Glutamatergic neuron (in vitro differentiated cells): Measurements from ENCODE around the gene USP5. TPM values are rescaled to one million over a fixed set of nuclear protein-coding genes. Genes with fewer than 3 reads are reported as not detected.

Experiments
- DNase-seq: peaks from one replicate; pipeline ENCODE4 v3.0.0; 2022
- H3K27ac Mint-ChIP-seq: one replicate; pipeline ENCODE4 v1.8.0; 2020; ENCODE audit warnings: mild to moderate bottlenecking, mixed read lengths, inconsistent platforms; ENCODE audit not compliant: unreplicated experiment
- H3K27me3 Mint-ChIP-seq: one replicate; pipeline ENCODE4 v1.8.0; 2020; ENCODE audit warnings: mild to moderate bottlenecking, moderate library complexity, mixed read lengths, inconsistent platforms; ENCODE audit not compliant: unreplicated experiment
- H3K36me3 Mint-ChIP-seq: one replicate; pipeline ENCODE4 v1.8.0; 2020; ENCODE audit warnings: mild to moderate bottlenecking, mixed read lengths, inconsistent platforms; ENCODE audit not compliant: unreplicated experiment
- H3K4me1 Mint-ChIP-seq: one replicate; pipeline ENCODE4 v1.8.0; 2020; ENCODE audit warnings: mild to moderate bottlenecking, low read depth, mixed read lengths, inconsistent platforms; ENCODE audit not compliant: unreplicated experiment
- H3K4me3 Mint-ChIP-seq: one replicate; pipeline ENCODE4 v1.8.0; 2020; ENCODE audit warnings: mild to moderate bottlenecking, mixed read lengths, inconsistent platforms; ENCODE audit not compliant: unreplicated experiment
- H3K9me3 Mint-ChIP-seq: one replicate; pipeline ENCODE4 v1.8.0; 2020; ENCODE audit warnings: mild to moderate bottlenecking, moderate library complexity, mixed read lengths, inconsistent platforms; ENCODE audit not compliant: unreplicated experiment
- CTCF ChIP-seq: fragments of 200-600 bp; sonication (generic); IDR thresholded peaks from one replicate; pipeline ENCODE4 v1.5.0; 2021; ENCODE audit not compliant: partially characterized antibody, unreplicated experiment
- total RNA-seq: library from RNA; stranded (reverse); fragmentation: NEBNext Ultra II Directional; extraction: Animal tissue kit (Norgen Biotek cat#: 25700); gene quantifications from one replicate; pipeline ENCODE4 v1.2.1, GENCODE V29; 2021; ENCODE audit not compliant: unreplicated experiment

USP5 gene
- total RNA-seq, 1 donor from 2014 or later, result 141 TPM

- H3K27me3 Mint-ChIP-seq, result peaks cover 8% of the 10 kb centered on the region
- peak within 1 kb of the TSS; percentile 98 for H3K4me3 Mint-ChIP-seq
- peaks cover 11% of the 10 kb centered on the region for H3K9me3 Mint-ChIP-seq
- no peak for TF ChIP-seq CTCF
- H3K36me3 Mint-ChIP-seq, result no peaks in the 10 kb centered on the region
- peaks cover 13% of the 10 kb centered on the region for H3K4me1 Mint-ChIP-seq
- peak; percentile 94 for DNase-seq
- peak within 1 kb of the TSS; percentile 98 for H3K27ac Mint-ChIP-seq
These were observed 613 bp upstream of the USP5 start, which contains the start of gene CDCA3 for GRCh38 chr12:6851153-6851920. TSS of gene CDCA3 (minus strand) at chr12:6851286. CDS start at chr12:6850952, 334 bp downstream.

- H3K4me3 Mint-ChIP-seq, result peak overlapping the region; percentile 98
- H3K27ac Mint-ChIP-seq, result peak overlapping the region; percentile 98
- no peak for TF ChIP-seq CTCF
- H3K4me1 Mint-ChIP-seq, result peaks cover 13% of the 10 kb centered on the region
- DNase-seq, result peak; percentile 72
- peaks cover 13% of the 10 kb centered on the region for H3K9me3 Mint-ChIP-seq
- peaks cover 7% of the 10 kb centered on the region for H3K27me3 Mint-ChIP-seq
- H3K36me3 Mint-ChIP-seq, result no peaks in the 10 kb centered on the region
These were observed 853 bp downstream of the USP5 start for GRCh38 chr12:6852651-6853354.

- Mint-ChIP-seq H3K4me1 (peaks cover 13% of the 10 kb centered on the region), H3K27ac (peak overlapping the region; percentile 98), H3K36me3 (no peaks in the 10 kb centered on the region), H3K9me3 (peaks cover 13% of the 10 kb centered on the region), H3K27me3 (peaks cover 7% of the 10 kb centered on the region), H3K4me3 (peak overlapping the region; percentile 98)
- DNase-seq, result no peak
- no peak for TF ChIP-seq CTCF
These were observed 1.7 kb downstream of the USP5 start for GRCh38 chr12:6853626-6854025.

- Mint-ChIP-seq H3K4me1 (peaks cover 13% of the 10 kb centered on the region), H3K27me3 (peaks cover 7% of the 10 kb centered on the region), H3K9me3 (peaks cover 13% of the 10 kb centered on the region), H3K4me3 (peak overlapping the region; percentile 98), H3K36me3 (no peaks in the 10 kb centered on the region), H3K27ac (peak overlapping the region; percentile 98)
- no peak for DNase-seq
- no peak for TF ChIP-seq CTCF
These were observed 2.1 kb downstream of the USP5 start for GRCh38 chr12:6854036-6854435.

- Mint-ChIP-seq H3K27ac (no peak overlapping the region), H3K4me1 (peaks cover 13% of the 10 kb centered on the region), H3K27me3 (peaks cover 10% of the 10 kb centered on the region), H3K9me3 (peaks cover 13% of the 10 kb centered on the region), H3K4me3 (no peak overlapping the region), H3K36me3 (no peaks in the 10 kb centered on the region)
- no peak for DNase-seq
- TF ChIP-seq CTCF, result no peak
These were observed 3.4 kb downstream of the USP5 start for GRCh38 chr12:6855322-6855721.
